GM18505 (cell line): ENCODE results near the gene PCDH15.

Experiments used
- ATAC-seq: cut with Tn5 transposase; IDR thresholded peaks from one replicate; pipeline ENCODE4 v1.9.1; 2021; ENCODE audit not compliant: unreplicated experiment
- POLR2A ChIP-seq: IDR thresholded peaks from 4 replicates; pipeline ENCODE4 v1.6.1; 2011; ENCODE audit warnings: borderline replicate concordance; ENCODE audit not compliant: insufficient read depth, insufficient read length; ENCODE audit errors: extremely low read depth

The PCDH15 gene

DNA sequence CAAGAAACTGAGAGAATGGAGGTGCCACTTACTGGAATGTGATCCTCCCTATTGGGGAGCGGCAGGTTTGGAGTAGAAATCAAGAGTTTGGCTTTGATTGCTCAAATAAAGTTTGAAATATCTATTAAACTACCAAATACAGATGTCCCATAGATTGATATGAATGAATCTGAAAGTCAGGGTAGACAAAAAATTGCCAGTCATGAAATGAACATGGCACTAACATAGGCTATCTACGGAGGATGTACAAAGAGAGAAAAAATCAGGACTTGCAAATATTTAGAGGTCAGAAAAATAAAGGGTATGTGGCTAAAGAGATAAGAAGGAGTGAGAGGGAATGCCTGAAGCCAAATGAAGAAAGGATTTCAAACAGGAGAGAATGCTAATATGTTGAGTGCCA, 119.9 kb downstream of the PCDH15 start:
- TF ChIP-seq POLR2A: no peak
- no peak for ATAC-seq

DNA sequence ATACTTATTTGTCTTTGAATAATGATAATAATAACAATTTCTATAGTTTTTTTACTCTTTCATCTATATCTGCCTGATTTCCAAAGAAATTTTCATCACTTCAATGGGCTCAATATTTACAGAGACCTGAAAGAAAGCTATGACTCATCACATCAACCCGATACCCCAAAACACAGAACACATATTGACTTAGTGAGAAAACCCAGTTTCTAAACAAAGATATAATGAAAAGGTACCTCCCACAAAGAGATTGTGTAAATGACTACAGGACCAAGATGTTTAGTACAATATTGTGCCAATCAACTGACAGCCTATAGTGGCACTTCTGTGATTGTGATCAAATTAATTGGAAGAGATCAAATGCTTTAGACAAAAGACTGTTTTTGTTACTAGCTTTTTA, 133.9 kb downstream of the PCDH15 start:
- ATAC-seq: no peak
- no peak for TF ChIP-seq POLR2A

DNA sequence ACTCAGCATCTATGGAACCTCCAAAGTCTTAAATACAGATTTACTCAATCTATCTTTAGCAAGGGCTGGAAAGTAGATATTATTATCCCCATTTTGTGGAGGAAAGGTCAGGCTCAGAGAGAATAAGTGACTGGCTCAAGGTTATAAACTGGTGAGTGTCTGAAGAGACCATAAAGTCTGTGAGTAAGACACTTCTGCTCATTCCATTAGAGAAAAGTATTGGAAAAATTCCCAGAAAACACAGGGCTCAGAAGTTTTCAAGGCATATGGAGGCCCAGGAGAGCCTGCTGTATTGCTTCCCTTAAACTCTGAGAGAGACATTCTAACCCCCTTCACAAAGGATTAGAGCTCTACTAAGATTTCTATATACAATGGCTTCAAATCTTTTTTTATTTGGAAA, 134.8 kb downstream of the PCDH15 start:
- ATAC-seq: no peak
- TF ChIP-seq POLR2A: no peak

DNA sequence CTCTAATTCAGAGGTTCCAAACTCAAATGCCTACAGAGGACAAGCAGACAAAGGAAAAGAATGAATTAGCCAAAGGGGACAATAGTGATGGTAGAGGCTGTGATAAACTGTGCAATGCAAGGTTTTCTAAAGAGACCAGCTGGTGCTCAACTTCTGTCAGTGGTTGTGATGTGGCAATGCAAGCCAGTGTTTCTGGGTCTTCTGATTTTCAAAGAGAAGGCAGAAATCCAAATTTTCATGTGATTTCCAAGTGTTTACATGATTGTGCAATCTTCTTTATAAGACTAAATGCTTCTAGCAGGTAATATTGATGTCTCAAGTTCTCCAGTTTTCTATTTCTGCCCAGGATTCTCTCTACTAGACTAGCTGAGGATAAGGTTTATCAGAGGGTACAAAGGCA, 135.9 kb downstream of the PCDH15 start:
- TF ChIP-seq POLR2A: no peak

DNA sequence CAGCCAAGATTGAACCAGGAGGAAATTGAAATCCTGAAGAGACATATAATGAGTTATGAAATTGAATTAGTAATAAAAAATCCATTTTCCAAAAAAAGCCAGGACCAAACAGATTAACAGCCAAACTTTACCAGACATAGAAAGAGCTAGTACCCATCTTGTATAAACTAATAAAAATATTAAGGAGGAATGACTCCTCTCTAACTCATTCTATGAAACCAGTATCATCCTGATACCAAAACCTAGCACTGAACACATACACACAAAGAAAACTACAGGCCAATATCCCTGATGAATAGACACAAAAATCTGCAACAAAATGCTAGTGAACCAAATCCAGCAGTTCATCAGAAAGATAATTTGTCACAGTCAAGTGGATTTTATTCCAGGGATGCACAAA, 140.6 kb downstream of the PCDH15 start:
- ATAC-seq: no peak
- no peak for TF ChIP-seq POLR2A

More for the DNA sequence above, 135.9 kb downstream of the PCDH15 start:
- ATAC-seq: no peak

DNA sequence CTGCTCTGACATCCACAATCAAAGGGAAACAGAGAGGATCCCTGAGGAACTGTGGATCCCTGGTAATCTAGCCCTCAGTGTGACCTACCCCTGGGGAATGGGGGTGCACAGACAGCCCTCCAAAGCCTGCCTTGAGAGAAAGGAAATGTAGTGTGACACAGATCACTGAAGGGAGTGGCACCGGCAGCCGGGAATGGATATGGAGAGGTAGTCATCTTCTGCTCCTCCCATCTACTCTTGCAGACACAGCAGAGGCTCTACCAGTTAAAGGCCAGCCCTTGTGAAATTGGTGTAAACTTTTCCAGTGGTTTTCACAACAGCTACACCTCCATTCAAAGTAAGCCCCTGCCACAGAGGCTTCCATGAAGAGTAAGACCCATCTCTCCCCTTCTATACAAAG, 144.4 kb downstream of the PCDH15 start:
- ATAC-seq: no peak
- TF ChIP-seq POLR2A: no peak

DNA sequence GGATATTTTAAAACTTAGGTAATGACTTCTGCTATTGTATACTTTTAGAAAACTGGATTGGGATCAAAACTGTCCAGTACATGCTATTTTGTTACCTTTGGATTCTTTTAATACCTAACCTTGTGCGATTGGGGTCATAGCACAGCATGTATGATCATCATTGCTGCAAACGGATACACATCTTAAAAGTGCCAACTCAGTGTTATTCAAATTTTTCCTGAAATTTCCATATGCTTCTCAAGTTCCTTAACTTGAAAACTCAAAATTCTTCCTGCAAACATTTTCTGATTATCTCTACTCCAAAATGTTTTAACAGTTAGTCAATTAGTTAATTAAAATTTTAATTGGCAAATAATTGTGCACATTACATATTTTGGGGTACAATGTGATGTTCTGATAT, 147.5 kb downstream of the PCDH15 start:
- TF ChIP-seq POLR2A: no peak
- no peak for ATAC-seq

DNA sequence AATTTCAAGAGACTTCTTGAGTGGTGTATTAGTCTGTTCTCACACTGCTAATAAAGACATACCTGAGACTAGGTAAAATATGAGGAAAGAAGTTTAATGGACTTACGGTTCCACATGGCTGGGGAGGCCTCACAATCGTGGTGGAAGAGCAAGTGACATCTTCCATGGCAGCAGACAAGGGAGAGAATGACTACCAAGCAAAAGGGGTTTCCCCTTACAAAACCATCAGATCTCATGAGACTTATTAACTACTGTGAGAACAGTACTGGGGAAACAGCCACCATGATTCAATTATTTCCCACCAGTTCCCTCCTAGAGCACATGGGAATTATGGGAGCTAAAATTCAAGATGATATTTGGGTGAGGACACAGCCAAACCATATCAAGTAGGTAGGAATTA, 150.5 kb downstream of the PCDH15 start:
- no peak for TF ChIP-seq POLR2A

DNA sequence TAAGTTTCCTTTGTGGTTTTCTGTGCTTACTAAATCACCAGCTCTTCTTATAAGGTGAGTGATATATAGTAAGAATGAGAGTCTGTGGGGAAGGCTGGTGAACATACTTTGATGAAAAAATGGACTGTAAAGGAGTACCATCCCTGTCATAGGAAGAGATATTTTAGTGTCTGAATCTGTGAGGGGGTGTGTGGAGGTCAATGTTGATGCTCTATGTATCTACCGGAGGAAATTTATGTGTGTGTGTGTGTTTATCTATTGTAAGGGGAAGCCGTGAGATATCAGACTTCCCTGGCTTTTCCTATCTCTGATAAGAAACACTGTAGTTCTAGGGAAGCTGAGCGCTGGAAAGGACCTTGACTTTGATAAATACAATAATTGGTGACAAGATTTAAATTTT, 179.0 kb downstream of the PCDH15 start:
- no peak for TF ChIP-seq POLR2A
- no peak for ATAC-seq

More for the DNA sequence above, 150.5 kb downstream of the PCDH15 start:
- ATAC-seq: no peak

DNA sequence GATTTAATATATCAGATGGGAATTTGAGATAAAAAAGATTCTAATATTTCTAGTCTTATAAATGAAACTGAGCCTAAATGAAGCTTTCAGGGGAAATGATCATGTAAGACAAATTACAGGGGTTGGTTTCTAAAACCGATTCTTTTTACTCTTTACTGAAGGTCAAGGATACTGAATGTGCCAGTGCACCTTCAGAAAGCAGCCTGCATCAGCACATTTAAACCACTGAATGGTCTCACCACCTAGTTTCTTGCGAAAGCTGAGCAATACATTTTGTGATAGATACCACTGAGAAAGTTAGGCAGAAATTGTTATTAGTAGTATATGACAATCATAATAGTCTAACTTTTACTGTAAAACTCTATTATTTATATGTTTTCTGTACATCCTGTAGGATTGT, 180.7 kb downstream of the PCDH15 start:
- TF ChIP-seq POLR2A: no peak
- no peak for ATAC-seq

DNA sequence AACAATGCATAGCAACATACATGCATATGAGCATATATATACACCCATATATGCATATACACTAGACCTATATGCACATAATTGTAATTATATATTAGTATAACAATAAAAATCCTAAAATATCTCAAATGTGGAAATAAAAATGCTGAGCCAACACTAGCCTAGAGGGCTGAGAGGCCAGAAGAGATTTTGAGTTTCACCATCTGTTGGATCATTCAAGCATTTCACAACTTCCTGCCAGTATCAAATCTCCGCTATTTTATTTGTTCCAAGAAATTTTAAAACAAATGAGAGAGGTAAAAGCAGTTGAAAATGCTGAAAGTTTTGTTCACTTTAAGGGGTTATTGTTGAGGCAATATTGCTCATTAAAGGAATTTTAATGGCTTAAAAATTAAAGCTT, 187.0 kb downstream of the PCDH15 start:
- no peak for ATAC-seq
- TF ChIP-seq POLR2A: no peak

DNA sequence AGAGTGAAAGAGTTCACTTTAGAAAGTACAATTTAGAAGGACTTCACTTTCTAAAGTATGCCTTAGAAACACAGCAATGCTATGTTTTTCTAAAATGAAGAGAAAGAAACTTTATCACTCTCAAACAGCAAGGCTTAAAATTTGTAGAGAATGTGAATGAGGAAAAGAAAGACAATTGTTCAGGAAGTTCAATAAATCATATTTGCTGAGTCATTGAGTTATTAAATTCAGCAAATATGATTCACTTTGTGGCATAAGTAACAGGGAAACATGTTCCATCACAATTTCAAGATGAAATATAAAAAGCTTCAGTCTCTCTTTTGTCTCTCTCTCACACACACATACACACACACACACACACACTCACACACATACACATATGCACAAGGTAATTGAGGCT, 187.9 kb downstream of the PCDH15 start:
- no peak for ATAC-seq
- TF ChIP-seq POLR2A: no peak

DNA sequence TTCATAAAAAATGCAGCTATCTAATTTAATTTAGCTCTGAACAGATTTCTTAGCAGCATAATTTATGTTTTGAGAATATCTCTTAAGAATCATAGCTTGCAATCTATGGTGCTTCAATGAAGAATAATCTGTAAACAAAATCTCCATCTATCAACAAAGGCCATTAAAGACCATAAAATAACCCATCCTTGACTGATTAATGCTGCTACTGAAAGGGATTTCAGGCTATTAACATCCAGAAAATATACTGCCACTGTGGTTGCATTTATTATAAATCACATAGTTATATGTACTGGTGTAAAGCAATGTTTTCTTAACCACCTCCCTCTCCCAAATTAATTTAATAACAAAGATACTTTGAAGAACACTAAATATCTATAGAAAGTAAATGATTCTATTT, 191.6 kb downstream of the PCDH15 start:
- no peak for ATAC-seq

DNA sequence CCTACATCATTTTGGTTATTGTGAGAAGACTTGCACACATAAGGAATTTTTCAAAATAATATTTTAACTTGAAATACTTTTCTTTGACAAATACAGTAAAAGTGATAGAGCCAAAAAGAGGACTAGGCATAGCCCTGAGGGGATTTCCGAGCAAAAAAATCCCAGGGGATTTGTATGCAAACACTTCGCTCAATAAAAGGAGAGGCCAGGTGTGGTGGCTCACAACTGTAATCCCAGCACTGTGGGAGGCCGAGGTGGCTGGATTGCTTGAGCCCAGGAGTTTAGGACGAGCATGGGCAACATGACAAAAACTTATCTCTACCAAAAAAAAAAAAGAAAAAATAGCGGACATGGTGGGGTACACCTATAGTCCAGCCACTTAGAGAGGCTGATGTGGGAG, 193.0 kb downstream of the PCDH15 start:
- ATAC-seq: no peak

More for the DNA sequence above, 191.6 kb downstream of the PCDH15 start:
- no peak for TF ChIP-seq POLR2A

DNA sequence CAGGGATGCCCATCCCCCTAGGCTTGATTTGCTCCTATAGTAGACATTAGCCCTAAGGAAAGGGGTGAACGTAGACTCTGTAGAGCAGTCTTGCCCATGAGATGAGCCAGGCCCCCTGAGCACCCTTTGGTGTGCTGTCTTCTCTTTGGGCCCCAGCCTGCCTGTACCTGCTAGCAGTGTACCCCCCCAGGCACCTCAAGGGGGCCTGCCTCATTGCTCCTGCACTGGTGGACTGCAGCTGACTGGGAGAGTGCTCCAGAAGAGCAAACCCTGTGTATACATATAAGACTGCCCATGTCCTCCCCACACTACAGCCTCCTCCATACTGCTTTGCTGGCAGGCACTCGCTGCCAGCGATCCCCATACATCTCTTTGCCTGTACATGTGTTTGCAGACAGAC, 206.7 kb downstream of the PCDH15 start:
- ATAC-seq: no peak
- TF ChIP-seq POLR2A: no peak

More for the DNA sequence above, 193.0 kb downstream of the PCDH15 start:
- no peak for TF ChIP-seq POLR2A
